Cardiac fibroblast (primary cell): ENCODE data around the gene KITLG.

Source experiments
- DNase-seq, 2 donors: peaks; one replicate each; pipeline versions ENCODE4 v3.0.0 to v3.0.0-alpha.2; 2010; ENCODE audit warnings: low read depth in 2 of 2
- H3K4me3 ChIP-seq, 2 donors: replicated peaks in 1 of 2; 1 replicate in 1 of 2; 2 replicates in 1 of 2; pipeline ENCODE4 v1.5.1; 2011; ENCODE audit warnings: low read depth in 2 of 2, low read length in 2 of 2, mild to moderate bottlenecking in 2 of 2, moderate library complexity in 1 of 2
- TF ChIP-seq, protein P1 (sequence below): IDR thresholded peaks from one replicate; pipeline ENCODE4 v1.5.1; 2011; ENCODE audit warnings: low read depth, mild to moderate bottlenecking, low read length, inconsistent platforms

KITLG gene

DNA sequence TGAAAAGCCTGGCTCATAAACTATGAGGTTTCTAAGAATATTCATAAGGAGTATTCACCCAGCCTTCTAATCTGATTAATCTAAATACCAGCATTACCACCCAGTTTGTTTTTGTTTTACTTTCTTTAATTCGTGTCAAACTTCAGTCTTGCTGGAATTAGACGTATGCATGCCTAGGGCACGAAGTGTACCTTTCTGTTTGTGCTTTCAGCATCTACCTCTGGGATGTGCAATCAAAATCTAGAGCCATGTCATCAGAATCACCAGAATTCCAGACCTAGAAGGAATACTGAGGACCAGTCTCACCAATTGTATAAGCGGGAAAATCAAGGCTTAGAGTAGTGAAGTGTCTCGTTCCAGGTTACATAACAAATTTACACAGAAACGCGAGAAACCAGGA, 57.3 kb downstream of the KITLG start:
- no peak for DNase-seq
- no peak overlapping the region for H3K4me3 ChIP-seq
- TF ChIP-seq, protein P1, sequence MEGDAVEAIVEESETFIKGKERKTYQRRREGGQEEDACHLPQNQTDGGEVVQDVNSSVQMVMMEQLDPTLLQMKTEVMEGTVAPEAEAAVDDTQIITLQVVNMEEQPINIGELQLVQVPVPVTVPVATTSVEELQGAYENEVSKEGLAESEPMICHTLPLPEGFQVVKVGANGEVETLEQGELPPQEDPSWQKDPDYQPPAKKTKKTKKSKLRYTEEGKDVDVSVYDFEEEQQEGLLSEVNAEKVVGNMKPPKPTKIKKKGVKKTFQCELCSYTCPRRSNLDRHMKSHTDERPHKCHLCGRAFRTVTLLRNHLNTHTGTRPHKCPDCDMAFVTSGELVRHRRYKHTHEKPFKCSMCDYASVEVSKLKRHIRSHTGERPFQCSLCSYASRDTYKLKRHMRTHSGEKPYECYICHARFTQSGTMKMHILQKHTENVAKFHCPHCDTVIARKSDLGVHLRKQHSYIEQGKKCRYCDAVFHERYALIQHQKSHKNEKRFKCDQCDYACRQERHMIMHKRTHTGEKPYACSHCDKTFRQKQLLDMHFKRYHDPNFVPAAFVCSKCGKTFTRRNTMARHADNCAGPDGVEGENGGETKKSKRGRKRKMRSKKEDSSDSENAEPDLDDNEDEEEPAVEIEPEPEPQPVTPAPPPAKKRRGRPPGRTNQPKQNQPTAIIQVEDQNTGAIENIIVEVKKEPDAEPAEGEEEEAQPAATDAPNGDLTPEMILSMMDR, result no peak

DNA sequence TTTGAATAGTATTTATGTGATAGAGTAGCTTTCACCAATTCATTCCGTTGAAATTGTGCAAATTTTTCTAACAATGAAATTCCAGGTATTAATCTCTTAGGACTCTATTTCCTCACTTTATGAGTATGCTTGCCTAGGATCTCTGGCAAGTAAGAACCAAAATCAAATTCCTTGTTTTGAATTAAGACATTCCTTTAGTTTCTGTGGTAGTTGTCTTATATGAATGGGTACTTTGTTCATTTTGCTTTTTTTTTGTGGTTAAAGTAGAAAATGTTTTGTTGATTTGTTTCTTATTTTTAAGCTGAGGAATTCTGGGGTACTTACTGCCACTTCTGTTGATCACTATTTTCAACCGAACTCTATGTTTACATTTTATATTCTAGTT, 59.8 kb downstream of the KITLG start:
- TF ChIP-seq, protein P1, result no peak
- no peak overlapping the region for H3K4me3 ChIP-seq
- no peak for DNase-seq

DNA sequence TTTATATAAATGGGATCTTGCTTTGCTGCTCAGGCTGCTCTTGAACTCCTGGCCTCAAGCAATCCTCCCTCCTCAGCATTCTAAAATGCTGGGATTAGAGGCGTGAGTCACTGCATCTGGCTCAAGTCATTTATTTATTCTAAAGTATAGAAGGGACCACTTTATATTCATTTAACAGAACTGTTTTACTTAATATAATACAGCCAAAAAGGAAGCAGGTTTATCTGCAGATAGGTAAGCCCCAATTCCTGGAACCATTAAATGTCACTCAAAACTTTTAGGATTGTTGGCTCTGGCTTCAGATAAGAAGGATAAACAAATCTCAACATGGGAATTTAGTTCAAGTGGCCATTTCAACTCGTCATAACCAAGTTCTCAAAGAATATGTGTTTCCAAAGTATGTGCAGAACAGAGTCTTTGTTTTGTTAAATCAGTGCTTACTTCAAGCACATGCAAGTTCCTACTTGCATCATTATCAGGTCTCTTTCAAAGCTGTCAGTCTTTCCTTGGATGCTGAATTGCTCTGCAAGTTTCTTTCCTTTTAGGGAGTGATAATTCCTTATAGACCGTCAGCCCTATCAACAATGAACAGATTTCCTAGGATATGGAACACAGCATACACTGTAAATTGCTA, 60.4 kb downstream of the KITLG start:
- TF ChIP-seq, protein P1, result no peak
- peak in 1 of 2 donors; percentile 77 for DNase-seq
- no peak overlapping the region for H3K4me3 ChIP-seq

DNA sequence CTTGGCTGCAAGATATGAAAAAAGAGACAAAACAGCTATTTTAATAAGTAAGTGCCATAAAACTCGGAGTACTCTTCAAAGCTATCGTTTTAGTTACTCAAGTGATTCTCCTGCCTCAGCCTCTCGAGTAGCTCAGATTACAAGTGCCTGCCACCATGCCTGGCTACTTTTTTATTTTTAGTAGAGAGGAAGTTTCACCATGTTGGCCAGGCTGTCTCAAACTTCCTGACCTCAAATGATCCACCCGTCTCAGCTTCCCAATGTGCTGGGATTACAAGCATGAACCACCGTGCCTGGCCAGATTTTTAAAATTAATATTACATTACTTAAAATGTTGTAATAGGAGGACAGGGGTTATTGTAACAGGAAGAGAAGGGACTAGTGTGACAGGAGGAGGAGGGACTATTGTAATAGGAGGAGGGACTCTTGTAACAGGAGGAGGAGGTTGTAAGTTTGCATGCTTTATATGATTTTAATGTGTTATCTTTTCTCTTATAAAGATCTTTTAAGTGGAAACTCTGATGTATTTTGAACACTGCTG, 61.3 kb downstream of the KITLG start:
- TF ChIP-seq, protein P1, result no peak
- no peak overlapping the region for H3K4me3 ChIP-seq
- DNase-seq, result no peak

DNA sequence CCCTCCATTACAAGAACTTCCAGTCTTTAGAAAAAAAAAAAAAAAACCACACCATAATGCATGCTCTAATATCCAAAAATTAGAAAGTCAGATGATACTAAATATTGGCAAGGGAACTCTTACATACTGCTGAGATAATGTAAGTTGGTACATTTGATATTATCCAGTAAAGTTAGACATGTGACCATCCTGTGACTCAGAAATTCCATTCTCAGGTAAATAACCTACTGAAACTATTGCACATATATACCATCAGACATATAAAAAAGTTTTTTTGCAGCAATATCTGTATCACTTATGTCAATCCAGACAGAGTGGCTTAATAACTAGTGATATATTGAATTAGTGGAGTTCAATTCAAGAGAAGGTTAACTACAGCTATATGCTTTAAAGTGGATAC, 63.5 kb downstream of the KITLG start:
- TF ChIP-seq, protein P1, result no peak
- H3K4me3 ChIP-seq, result no peak overlapping the region
- no peak for DNase-seq

DNA sequence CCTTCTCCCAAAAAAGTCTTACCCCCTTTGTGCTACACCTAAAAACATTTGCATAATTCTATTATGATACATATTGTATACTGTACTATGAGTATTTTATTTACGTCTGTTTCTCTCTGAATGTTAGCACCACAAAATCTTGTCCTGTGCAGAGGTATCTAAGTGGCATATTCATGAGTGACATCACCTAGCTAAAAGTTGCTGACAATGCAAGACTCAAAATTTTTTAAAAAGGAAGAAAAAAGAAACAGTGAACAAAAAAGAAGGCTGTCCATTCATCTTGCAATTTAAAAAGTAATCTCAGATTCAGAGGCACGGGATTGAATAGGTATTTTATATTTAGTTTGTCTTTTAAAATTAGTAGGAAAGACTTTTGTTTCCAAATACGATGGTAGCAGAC, 69.4 kb downstream of the KITLG start:
- no peak overlapping the region for H3K4me3 ChIP-seq
- no peak for DNase-seq
- TF ChIP-seq, protein P1, result no peak

DNA sequence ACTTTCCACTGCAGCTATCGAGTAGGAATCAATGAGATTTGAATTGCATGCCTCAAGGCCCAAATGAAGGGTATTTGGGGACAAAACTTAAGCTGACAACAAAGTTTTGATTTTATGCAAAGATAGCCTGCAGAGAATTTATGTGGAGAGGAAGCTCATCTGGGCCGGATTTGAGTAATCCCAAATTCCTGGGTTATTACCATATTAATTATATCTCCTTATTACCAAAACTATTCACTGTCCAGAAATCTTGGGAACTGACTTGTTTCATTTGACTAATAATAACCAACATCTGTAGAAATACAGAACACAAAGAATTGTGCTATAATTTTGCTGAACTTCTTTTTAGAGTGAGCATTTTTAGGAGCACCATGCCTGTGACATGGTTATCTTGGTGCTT, 70.4 kb downstream of the KITLG start:
- no peak for DNase-seq
- TF ChIP-seq, protein P1, result no peak
- no peak overlapping the region for H3K4me3 ChIP-seq
